ENCODE data around the gene PRTG. TPM values are rescaled to one million over a fixed set of nuclear protein-coding genes. Genes with fewer than 3 reads are reported as not detected.
"Not testable (repeated sequence)": the region's sequence is repeated elsewhere in the genome, so short reads cannot be mapped to it uniquely, and the experiment has no call there.

The PRTG gene
- total and polyA plus RNA-seq, 4 donors: 0.05 to 2.4 (median 0.25) TPM

DNA sequence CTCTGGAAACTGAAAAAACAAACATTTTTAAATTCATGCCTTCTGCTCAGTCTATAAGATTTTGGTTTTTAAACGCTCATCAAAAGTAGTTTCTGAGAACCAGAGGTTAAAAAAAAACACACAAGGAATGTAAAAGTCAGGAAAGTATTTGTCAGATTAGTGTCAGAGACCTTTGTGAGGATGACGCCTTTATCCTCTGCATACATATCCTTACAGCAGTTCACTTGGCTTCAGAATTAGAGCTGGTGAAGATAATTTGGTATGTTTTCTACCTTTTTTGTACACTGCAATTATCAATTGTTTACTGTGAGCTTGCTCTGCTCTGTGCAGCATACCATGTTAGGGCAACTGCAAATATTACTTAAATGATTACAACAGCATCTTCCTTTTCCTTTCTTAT is 8.3 kb downstream of the PRTG start (continued):
- TF ChIP-seq FOXA2 (IDR thresholded peaks at IDR 0.05) (no peak), RAD21 (IDR thresholded peaks at IDR 0.05) (no peak), FOXA1 (IDR thresholded peaks at IDR 0.05) (no peak), HNF4A (conservative IDR thresholded peaks at IDR 0.05) (no peak), EGR1 (IDR thresholded peaks at IDR 0.05; ENCODE audit: low read depth in 2 of 2) (no peak), TAF1 (conservative IDR thresholded peaks at IDR 0.05) (no peak)
- TF ChIP-seq, protein P1, sequence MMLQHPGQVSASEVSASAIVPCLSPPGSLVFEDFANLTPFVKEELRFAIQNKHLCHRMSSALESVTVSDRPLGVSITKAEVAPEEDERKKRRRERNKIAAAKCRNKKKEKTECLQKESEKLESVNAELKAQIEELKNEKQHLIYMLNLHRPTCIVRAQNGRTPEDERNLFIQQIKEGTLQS (IDR thresholded peaks at IDR 0.05): no peak

DNA sequence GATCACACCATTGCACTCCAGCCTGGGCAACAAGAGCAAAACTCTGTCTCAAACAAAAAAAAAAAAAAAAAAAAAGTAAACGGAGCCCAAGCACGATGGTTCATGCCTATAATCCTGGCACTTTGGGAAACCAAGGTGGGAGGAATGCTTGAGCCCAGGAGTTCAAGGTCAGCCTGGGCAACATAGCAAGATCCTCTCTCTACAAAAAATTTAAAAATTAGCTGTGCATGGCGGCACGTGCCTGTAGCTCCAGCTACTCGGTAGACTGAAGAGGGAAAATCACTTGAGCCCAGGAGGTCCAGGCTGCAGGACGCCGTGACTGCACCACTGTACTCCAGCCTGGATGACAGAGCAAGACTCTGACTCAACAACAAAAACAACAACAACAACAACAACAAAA is 9.5 kb downstream of the PRTG start:
- WGBS: 96% methylated on average over 7 of the region's 7 CpGs
- not testable (repeated sequence) for H3K27ac ChIP-seq (ENCODE audit: low read depth in 1 of 2, low read length in 2 of 2); H3K9ac ChIP-seq (ENCODE audit: low read depth in 1 of 2, low read length in 2 of 2)

DNA sequence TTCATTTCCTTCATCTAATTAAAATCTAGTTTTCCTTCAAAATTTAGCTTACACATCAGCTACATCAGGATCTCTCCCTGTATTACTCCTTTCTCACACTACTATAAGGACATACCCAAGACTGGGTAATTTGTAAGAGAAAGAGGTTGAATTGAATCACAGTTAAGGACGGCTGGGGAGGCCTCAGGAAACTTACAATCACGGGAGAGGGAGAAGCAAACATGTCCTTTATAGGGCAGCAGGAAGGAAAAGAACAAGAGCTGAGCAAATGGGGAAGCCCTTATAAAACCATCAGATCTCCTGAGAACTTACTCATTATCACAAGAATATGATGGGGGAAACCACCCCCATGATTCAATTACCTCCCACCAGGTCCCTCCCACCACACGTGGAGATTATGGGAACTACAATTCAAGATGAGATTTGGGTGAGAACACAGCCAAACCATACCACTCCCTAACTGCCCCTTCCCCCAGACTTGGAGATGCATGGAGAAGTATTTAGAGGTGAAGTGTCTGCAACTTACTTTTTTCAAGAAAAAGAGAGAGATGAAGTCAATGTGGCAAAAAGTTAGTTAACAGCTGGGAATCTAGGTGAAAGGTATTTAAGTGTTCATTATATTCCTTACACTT is 21.3 kb downstream of the PRTG start:
- no peak for DNase-seq (ENCODE audit: low spot score)
- H3K36me3 ChIP-seq (ENCODE audit: control insufficient read depth in 4 of 4, insufficient read depth in 3 of 4, low read depth in 1 of 4, low read length in 3 of 4): no peaks in the 10 kb centered on the region
- no peak overlapping the region for H3K4me3 ChIP-seq (ENCODE audit: low read depth in 1 of 3, low read length in 3 of 3)
- 33% methylated on average over 3 of the region's 3 CpGs for WGBS
- no peak overlapping the region for H3K9ac ChIP-seq (ENCODE audit: low read depth in 1 of 2, low read length in 2 of 2)
- no peaks in the 10 kb centered on the region for H3K27me3 ChIP-seq (ENCODE audit: control insufficient read depth in 4 of 4, insufficient read depth in 4 of 4, low read length in 3 of 4)
- no peaks in the 10 kb centered on the region for H3K4me1 ChIP-seq (ENCODE audit: control insufficient read depth in 4 of 4, insufficient read depth in 4 of 4, low read length in 3 of 4)
- peaks cover 0 to 2% (median 2%) of the 10 kb centered on the region in 4 donors for H3K9me3 ChIP-seq (ENCODE audit: control insufficient read depth in 4 of 4, low read length in 3 of 4)
- TF ChIP-seq, protein P2, sequence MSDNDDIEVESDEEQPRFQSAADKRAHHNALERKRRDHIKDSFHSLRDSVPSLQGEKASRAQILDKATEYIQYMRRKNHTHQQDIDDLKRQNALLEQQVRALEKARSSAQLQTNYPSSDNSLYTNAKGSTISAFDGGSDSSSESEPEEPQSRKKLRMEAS (IDR thresholded peaks at IDR 0.05): no peak
- no peak for TF ChIP-seq JUND (IDR thresholded peaks at IDR 0.05)
- TF ChIP-seq SP1 (IDR thresholded peaks at IDR 0.05): no peak
- TF ChIP-seq RAD21 (IDR thresholded peaks at IDR 0.05): no peak
- TF ChIP-seq, protein P3, sequence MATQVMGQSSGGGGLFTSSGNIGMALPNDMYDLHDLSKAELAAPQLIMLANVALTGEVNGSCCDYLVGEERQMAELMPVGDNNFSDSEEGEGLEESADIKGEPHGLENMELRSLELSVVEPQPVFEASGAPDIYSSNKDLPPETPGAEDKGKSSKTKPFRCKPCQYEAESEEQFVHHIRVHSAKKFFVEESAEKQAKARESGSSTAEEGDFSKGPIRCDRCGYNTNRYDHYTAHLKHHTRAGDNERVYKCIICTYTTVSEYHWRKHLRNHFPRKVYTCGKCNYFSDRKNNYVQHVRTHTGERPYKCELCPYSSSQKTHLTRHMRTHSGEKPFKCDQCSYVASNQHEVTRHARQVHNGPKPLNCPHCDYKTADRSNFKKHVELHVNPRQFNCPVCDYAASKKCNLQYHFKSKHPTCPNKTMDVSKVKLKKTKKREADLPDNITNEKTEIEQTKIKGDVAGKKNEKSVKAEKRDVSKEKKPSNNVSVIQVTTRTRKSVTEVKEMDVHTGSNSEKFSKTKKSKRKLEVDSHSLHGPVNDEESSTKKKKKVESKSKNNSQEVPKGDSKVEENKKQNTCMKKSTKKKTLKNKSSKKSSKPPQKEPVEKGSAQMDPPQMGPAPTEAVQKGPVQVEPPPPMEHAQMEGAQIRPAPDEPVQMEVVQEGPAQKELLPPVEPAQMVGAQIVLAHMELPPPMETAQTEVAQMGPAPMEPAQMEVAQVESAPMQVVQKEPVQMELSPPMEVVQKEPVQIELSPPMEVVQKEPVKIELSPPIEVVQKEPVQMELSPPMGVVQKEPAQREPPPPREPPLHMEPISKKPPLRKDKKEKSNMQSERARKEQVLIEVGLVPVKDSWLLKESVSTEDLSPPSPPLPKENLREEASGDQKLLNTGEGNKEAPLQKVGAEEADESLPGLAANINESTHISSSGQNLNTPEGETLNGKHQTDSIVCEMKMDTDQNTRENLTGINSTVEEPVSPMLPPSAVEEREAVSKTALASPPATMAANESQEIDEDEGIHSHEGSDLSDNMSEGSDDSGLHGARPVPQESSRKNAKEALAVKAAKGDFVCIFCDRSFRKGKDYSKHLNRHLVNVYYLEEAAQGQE (IDR thresholded peaks at IDR 0.05): no peak
- no peak for TF ChIP-seq HNF4A (conservative IDR thresholded peaks at IDR 0.05)
- no peak for TF ChIP-seq HNF4G (IDR thresholded peaks at IDR 0.05)
- no peak for TF ChIP-seq TAF1 (conservative IDR thresholded peaks at IDR 0.05)
- TF ChIP-seq, protein P4, sequence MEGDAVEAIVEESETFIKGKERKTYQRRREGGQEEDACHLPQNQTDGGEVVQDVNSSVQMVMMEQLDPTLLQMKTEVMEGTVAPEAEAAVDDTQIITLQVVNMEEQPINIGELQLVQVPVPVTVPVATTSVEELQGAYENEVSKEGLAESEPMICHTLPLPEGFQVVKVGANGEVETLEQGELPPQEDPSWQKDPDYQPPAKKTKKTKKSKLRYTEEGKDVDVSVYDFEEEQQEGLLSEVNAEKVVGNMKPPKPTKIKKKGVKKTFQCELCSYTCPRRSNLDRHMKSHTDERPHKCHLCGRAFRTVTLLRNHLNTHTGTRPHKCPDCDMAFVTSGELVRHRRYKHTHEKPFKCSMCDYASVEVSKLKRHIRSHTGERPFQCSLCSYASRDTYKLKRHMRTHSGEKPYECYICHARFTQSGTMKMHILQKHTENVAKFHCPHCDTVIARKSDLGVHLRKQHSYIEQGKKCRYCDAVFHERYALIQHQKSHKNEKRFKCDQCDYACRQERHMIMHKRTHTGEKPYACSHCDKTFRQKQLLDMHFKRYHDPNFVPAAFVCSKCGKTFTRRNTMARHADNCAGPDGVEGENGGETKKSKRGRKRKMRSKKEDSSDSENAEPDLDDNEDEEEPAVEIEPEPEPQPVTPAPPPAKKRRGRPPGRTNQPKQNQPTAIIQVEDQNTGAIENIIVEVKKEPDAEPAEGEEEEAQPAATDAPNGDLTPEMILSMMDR (IDR thresholded peaks at IDR 0.05; ENCODE audit: low read depth, low read length, missing input control): no peak
- TF ChIP-seq GABPA (IDR thresholded peaks at IDR 0.05 in 1 of 2, conservative IDR thresholded peaks at IDR 0.05 in 1 of 2): no peak
- H3K27ac ChIP-seq (ENCODE audit: low read depth in 1 of 2, low read length in 2 of 2): no peak overlapping the region

More for the DNA sequence above, 9.5 kb downstream of the PRTG start:
- H3K9me3 ChIP-seq (ENCODE audit: control insufficient read depth in 4 of 4, low read length in 3 of 4); H3K4me3 ChIP-seq (ENCODE audit: low read depth in 1 of 3, low read length in 3 of 3); H3K27me3 ChIP-seq (ENCODE audit: control insufficient read depth in 4 of 4, insufficient read depth in 4 of 4, low read length in 3 of 4); H3K36me3 ChIP-seq (ENCODE audit: control insufficient read depth in 4 of 4, insufficient read depth in 3 of 4, low read depth in 1 of 4, low read length in 3 of 4); H3K4me1 ChIP-seq (ENCODE audit: control insufficient read depth in 4 of 4, insufficient read depth in 4 of 4, low read length in 3 of 4); DNase-seq (ENCODE audit: low spot score): not testable (repeated sequence)
